NCI-H2029 treated with DMSO at 0.1 percent for 48 hours (cell line): ENCODE data around the gene PSENEN.
A peak's percentile ranks its signal among the peaks of the same experiment; 100 is the strongest.

Experiments
- DNase-seq: peaks from one replicate; lab custom pipeline; 2025; lab: John Stamatoyannopoulos, UW

PSENEN gene

GRCh38 chr19:35745328-35746086 is at the start of gene PSENEN, which contains the start of gene U2AF1L4:
Gene PSENEN (plus strand): TSS chr19:35745651. CDS start chr19:35745931, 280 bp downstream.
Gene U2AF1L4 (minus strand): TSS chr19:35745418. CDS start chr19:35745391, 27 bp downstream.
- DNase-seq: peak; percentile 89

- no peak for DNase-seq
Observed at GRCh38 chr19:35695895-35696422, 49.5 kb upstream of the PSENEN start.

- no peak for DNase-seq
Observed at GRCh38 chr19:35696835-35697234, 48.6 kb upstream of the PSENEN start.

GRCh38 chr19:35702223-35703012 is 43.0 kb upstream of the PSENEN start:
- DNase-seq: peak; percentile 90

GRCh38 chr19:35703343-35703742 is 42.1 kb upstream of the PSENEN start:
- DNase-seq: no peak

- no peak for DNase-seq
Observed at GRCh38 chr19:35704218-35704617, 41.2 kb upstream of the PSENEN start, which contains the start of gene ZBTB32. Gene ZBTB32 (plus strand): TSS chr19:35704558. CDS start chr19:35714627, 10,069 bp downstream.

GRCh38 chr19:35708391-35708790 is 37.1 kb upstream of the PSENEN start:
- DNase-seq: no peak

GRCh38 chr19:35710784-35711723 is 34.4 kb upstream of the PSENEN start:
- no peak for DNase-seq

GRCh38 chr19:35712567-35713505 is 32.6 kb upstream of the PSENEN start:
- no peak for DNase-seq

- no peak for DNase-seq
Observed at GRCh38 chr19:35713506-35713850, 32.0 kb upstream of the PSENEN start.

GRCh38 chr19:35713904-35714495 is 31.5 kb upstream of the PSENEN start:
- DNase-seq: no peak

GRCh38 chr19:35714601-35715354 is 30.7 kb upstream of the PSENEN start:
- no peak for DNase-seq

- no peak for DNase-seq
Observed at GRCh38 chr19:35715355-35715809, 30.1 kb upstream of the PSENEN start.

- no peak for DNase-seq
Observed at GRCh38 chr19:35715981-35716800, 29.3 kb upstream of the PSENEN start.

GRCh38 chr19:35716801-35717664 is 28.4 kb upstream of the PSENEN start:
- peak; percentile 84 for DNase-seq

- no peak for DNase-seq
Observed at GRCh38 chr19:35717665-35718344, 27.6 kb upstream of the PSENEN start, which contains the start of gene KMT2B. Gene KMT2B (plus strand): TSS chr19:35718003. CDS start chr19:35718019, 16 bp downstream.
